K562 (cell line): ENCODE measurements around the gene ANKRD10. TPM values are rescaled to one million over a fixed set of nuclear protein-coding genes. Genes with fewer than 3 reads are reported as not detected.

Source experiments
- ATF4 ChIP-seq: fragments of 450-650 bp; formaldehyde crosslinking; IDR thresholded peaks from 2 replicates; pipeline ENCODE4 v1.4.0; 2022; ENCODE audit warnings: mild to moderate bottlenecking, moderate library complexity
- BRD9 ChIP-seq: fragments of 450-650 bp; IDR thresholded peaks from 2 replicates; pipeline ENCODE4 v1.6.1; 2018; ENCODE audit warnings: low read depth; ENCODE audit not compliant: partially characterized antibody
- CBX2 ChIP-seq: fragments of 200-600 bp; sonication (generic); IDR thresholded peaks from one replicate; pipeline ENCODE4 v1.6.1; 2012; ENCODE audit warnings: mild to moderate bottlenecking, low read length, inconsistent platforms; ENCODE audit not compliant: insufficient read depth, poor library complexity, severe bottlenecking
- ERF ChIP-seq: fragments of 450-650 bp; formaldehyde crosslinking; IDR thresholded peaks from 2 replicates; pipeline ENCODE4 v1.4.0; 2020; ENCODE audit warnings: mild to moderate bottlenecking, mixed read lengths
- HCFC1 ChIP-seq: IDR thresholded peaks from 2 replicates; pipeline ENCODE4 v1.6.1; 2012; ENCODE audit warnings: low read depth, low read length, improper control_type of control experiment
- HLTF ChIP-seq: fragments of 450-650 bp; IDR thresholded peaks from 2 replicates; pipeline ENCODE4 v1.6.1; 2016
- HNRNPL ChIP-seq: fragments of 200-400 bp; formaldehyde crosslinking; IDR thresholded peaks from 2 replicates; pipeline ENCODE4 v1.6.1; 2017; ENCODE audit warnings: low read depth, mild to moderate bottlenecking, low read length
- MCM7 ChIP-seq, 2 experiments: fragments of 450-650 bp; IDR thresholded peaks; 2 replicates each; pipeline ENCODE4 v1.6.1; 2016 to 2018
- MEF2A ChIP-seq: IDR thresholded peaks from 2 replicates; pipeline ENCODE4 v1.6.1; 2011; ENCODE audit warnings: low read depth, mild to moderate bottlenecking, low read length, moderate library complexity; ENCODE audit not compliant: control insufficient read depth
- MEIS2 ChIP-seq: fragments of 450-650 bp; IDR thresholded peaks from 2 replicates; pipeline ENCODE4 v1.6.1; 2014; ENCODE audit warnings: mild to moderate bottlenecking; ENCODE audit not compliant: partially characterized antibody
- POLR2G ChIP-seq: fragments of 200-400 bp; formaldehyde crosslinking; IDR thresholded peaks from 2 replicates; pipeline ENCODE4 v1.6.1; 2017; ENCODE audit warnings: low read depth, mild to moderate bottlenecking, antibody characterized with exemption, low read length, moderate library complexity
- POLR3G ChIP-seq: IDR thresholded peaks from 2 replicates; pipeline ENCODE4 v1.6.1; 2011; ENCODE audit not compliant: insufficient read length, insufficient replicate concordance; ENCODE audit errors: extremely low read depth
- SAFB ChIP-seq: fragments of 200-400 bp; formaldehyde crosslinking; IDR thresholded peaks from 2 replicates; pipeline ENCODE4 v1.6.1; 2017; ENCODE audit warnings: low read depth, low read length, borderline replicate concordance
- SMARCA5 ChIP-seq: fragments of 450-650 bp; IDR thresholded peaks from 2 replicates; pipeline ENCODE4 v1.6.1; 2016
- SRSF1 ChIP-seq: fragments of 200-400 bp; formaldehyde crosslinking; IDR thresholded peaks from 2 replicates; pipeline ENCODE4 v1.6.1; 2017; ENCODE audit warnings: mild to moderate bottlenecking, low read depth, low read length, moderate library complexity
- TAF7 ChIP-seq: fragments of 450-650 bp; IDR thresholded peaks from 2 replicates; pipeline ENCODE4 v1.6.1; 2016; ENCODE audit warnings: missing genetic modification characterization, missing compliant biosample characterization
- U2AF1 ChIP-seq: fragments of 200-400 bp; formaldehyde crosslinking; optimal IDR thresholded peaks from 2 replicates; pipeline ENCODE3; 2017; ENCODE audit warnings: mild to moderate bottlenecking, low read depth, low read length, moderate library complexity
- ZKSCAN8 ChIP-seq: fragments of 200-800 bp; sonication (Bioruptor generic); IDR thresholded peaks from 2 replicates; pipeline ENCODE4 v1.6.1; 2016; ENCODE audit warnings: missing genetic modification characterization, missing compliant biosample characterization
- ZNF282 ChIP-seq: sonication (generic); formaldehyde crosslinking; IDR thresholded peaks from 2 replicates; pipeline ENCODE4 v1.8.1; 2023; ENCODE audit warnings: missing genetic modification reagents
- polyA plus RNA-seq, 8 experiments: library from polyadenylated mRNA; depleted of rRNA in 4 of 8; stranded (reverse) in 5 of 8; unstranded in 3 of 8; fragments of >200 nt; fragmentation: Nextera tagmentation in 2 of 8; fragmentation: Illumina TruSeq in 1 of 8; extraction: Ambion mirVana in 2 of 8; extraction: Trizol in 1 of 8; gene quantifications; 2 replicates each; pipeline versions ENCODE4 v1.2.1 to v1.2.3, GENCODE V29; 2011 to 2014; ENCODE audit warnings: inconsistent platforms in 1 of 8, missing spikeins in 1 of 8
- total RNA-seq, 7 experiments: library from RNA; depleted of rRNA in 6 of 7; stranded (reverse); fragments of >200 nt in 6 of 7; fragmentation: Illumina TruSeq in 2 of 7; extraction: Trizol in 2 of 7; gene quantifications; 2 replicates each; pipeline versions ENCODE4 v1.2.1 to v1.2.3, GENCODE V29; 2011 to 2021; ENCODE audit warnings: low replicate concordance in 1 of 7
- TF ChIP-seq, protein P1 (sequence below): IDR thresholded peaks from 2 replicates; pipeline ENCODE4 v1.6.1; 2012; ENCODE audit warnings: low read depth, low read length, improper control_type of control experiment, borderline replicate concordance
- TF ChIP-seq, protein P2 (sequence below): sonication (generic); formaldehyde crosslinking; IDR thresholded peaks from 2 replicates; pipeline ENCODE4 v1.8.1; 2023; ENCODE audit warnings: mild to moderate bottlenecking, missing genetic modification reagents
- TF ChIP-seq, protein P3 (sequence below): IDR thresholded peaks from 2 replicates; pipeline ENCODE4 v1.6.1; 2016; ENCODE audit warnings: missing genetic modification characterization, missing compliant biosample characterization

Gene ANKRD10
- total and polyA plus RNA-seq, 9 of the 15 experiments (the other 6 are each of a cell fraction or from before 2014, with no cell fraction given) = 21.7 to 183 (median 45.0) TPM

DNA sequence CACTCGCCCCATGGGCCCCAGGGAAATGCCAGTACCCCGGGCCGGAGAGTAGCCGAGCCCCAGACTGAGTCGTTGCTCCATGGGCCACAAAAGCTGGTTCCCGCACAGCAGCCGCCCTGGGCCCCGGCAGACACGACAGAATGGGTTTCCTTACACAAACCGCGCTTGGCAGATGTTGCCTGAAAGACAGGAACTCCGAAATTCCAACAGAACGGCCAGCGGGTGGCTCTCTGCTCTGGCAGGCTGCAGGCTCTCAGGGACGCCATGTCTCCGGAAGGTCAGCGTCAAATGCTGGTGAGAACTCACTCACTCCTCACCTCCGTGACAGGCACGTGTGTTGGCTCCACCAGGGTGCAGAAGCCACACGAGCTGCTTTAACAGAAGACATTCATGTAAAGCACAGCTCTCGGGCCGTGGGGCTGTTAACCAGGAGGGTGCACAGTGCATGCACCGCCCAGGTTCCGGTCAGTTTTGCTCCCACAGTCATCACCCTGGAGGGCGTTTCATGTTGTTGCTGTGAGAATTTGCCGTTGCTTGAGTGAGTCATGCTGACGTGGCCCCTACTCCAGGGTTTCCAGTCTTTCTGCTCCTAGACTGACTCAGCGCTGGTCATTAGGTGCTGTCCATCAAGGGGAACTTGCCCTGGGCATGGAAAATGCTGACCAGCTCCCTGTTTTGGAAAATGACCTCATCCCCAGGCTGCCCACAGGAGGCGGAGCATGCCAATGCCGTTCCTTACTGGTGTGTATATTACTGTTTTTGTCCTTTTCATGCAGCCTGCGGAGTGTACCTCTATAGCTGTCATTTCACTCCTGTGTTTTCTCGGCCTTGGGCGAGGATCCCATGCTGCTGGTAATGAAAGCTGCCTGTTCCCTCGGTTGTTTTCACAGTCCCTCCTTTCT, 44.8 kb downstream of the ANKRD10 start (continued):
- TF ChIP-seq U2AF1 (no peak), SMARCA5 (no peak), ZNF282 (CRISPR knock-in tag) (no peak), HCFC1 (0 out of 2 replicates have a peak, but pooled peaks have one; percentile 22), POLR2G (peak; percentile 84), MCM7 (IDR thresholded peaks at IDR 0.05) (no peak), SAFB (no peak), TAF7 (peak; percentile 66), MEIS2 (peak; percentile 99), MEF2A (peak; percentile 100), ERF (no peak; the same call in 1 of the 2 replicates), POLR3G (no peak), BRD9 (no peak), ZKSCAN8 (CRISPR knock-in tag) (no peak; the same call in 1 of the 2 replicates), CBX2 (no peak), ATF4 (CRISPR knock-in tag) (peak; percentile 21; the same call in 1 of the 2 replicates), SRSF1 (no peak), HLTF (no peak), HNRNPL (no peak)
- TF ChIP-seq, protein P1, sequence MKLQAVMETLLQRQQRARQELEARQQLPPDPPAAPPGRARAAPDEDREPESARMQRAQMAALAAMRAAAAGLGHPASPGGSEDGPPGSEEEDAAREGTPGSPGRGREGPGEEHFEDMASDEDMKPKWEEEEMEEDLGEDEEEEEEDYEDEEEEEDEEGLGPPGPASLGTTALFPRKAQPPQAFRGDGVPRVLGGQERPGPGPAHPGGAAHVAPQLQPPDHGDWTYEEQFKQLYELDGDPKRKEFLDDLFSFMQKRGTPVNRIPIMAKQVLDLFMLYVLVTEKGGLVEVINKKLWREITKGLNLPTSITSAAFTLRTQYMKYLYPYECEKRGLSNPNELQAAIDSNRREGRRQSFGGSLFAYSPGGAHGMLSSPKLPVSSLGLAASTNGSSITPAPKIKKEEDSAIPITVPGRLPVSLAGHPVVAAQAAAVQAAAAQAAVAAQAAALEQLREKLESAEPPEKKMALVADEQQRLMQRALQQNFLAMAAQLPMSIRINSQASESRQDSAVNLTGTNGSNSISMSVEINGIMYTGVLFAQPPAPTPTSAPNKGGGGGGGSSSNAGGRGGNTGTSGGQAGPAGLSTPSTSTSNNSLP = no peak
- TF ChIP-seq, protein P2, sequence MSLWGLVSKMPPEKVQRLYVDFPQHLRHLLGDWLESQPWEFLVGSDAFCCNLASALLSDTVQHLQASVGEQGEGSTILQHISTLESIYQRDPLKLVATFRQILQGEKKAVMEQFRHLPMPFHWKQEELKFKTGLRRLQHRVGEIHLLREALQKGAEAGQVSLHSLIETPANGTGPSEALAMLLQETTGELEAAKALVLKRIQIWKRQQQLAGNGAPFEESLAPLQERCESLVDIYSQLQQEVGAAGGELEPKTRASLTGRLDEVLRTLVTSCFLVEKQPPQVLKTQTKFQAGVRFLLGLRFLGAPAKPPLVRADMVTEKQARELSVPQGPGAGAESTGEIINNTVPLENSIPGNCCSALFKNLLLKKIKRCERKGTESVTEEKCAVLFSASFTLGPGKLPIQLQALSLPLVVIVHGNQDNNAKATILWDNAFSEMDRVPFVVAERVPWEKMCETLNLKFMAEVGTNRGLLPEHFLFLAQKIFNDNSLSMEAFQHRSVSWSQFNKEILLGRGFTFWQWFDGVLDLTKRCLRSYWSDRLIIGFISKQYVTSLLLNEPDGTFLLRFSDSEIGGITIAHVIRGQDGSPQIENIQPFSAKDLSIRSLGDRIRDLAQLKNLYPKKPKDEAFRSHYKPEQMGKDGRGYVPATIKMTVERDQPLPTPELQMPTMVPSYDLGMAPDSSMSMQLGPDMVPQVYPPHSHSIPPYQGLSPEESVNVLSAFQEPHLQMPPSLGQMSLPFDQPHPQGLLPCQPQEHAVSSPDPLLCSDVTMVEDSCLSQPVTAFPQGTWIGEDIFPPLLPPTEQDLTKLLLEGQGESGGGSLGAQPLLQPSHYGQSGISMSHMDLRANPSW (CRISPR knock-in tag) = no peak
- TF ChIP-seq, protein P3, sequence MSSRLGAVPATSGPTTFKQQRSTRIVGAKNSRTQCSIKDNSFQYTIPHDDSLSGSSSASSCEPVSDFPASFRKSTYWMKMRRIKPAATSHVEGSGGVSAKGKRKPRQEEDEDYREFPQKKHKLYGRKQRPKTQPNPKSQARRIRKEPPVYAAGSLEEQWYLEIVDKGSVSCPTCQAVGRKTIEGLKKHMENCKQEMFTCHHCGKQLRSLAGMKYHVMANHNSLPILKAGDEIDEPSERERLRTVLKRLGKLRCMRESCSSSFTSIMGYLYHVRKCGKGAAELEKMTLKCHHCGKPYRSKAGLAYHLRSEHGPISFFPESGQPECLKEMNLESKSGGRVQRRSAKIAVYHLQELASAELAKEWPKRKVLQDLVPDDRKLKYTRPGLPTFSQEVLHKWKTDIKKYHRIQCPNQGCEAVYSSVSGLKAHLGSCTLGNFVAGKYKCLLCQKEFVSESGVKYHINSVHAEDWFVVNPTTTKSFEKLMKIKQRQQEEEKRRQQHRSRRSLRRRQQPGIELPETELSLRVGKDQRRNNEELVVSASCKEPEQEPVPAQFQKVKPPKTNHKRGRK (tag) = no peak
